Ureter (tissue), 1 donor: ENCODE results near the gene CACYBP. TPM values are rescaled to one million over a fixed set of nuclear protein-coding genes. Genes with fewer than 3 reads are reported as not detected.

Experiments
- DNase-seq: peaks from one replicate; pipeline ENCODE4 v3.0.0-alpha.2; 2020; ENCODE audit warnings: low spot score
- total RNA-seq: library from RNA; stranded (reverse); gene quantifications from one replicate; pipeline ENCODE4 v1.2.4, GENCODE V29; 2023
- donor health status: DM: yes; HTN: yes; CAD: no.

Gene CACYBP
- total RNA-seq, 1 donor from 2014 or later = 54.1 TPM

- no peak for DNase-seq
Measured at GRCh38 chr1:174974711-174975119, 25.0 kb upstream of the CACYBP start.

DNA sequence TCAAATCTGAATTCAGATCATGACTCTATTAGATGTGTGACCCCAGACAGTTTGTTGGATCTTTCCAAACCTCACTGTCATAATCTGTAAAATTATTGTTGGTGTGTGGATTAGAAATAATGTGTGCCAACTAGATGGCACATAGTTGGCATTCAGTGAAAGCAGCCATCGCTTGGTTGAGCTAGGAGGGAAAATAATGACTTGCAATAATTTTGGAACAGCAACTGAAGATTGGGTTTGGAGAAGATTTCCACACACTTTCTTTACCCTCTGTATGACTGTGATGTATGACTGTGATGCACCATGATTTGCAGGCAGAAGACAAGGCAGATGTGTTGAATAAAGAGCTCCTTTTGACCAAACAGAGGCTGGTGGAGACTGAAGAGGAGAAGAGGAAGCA, 24.0 kb upstream of the CACYBP start:
- no peak for DNase-seq

DNA sequence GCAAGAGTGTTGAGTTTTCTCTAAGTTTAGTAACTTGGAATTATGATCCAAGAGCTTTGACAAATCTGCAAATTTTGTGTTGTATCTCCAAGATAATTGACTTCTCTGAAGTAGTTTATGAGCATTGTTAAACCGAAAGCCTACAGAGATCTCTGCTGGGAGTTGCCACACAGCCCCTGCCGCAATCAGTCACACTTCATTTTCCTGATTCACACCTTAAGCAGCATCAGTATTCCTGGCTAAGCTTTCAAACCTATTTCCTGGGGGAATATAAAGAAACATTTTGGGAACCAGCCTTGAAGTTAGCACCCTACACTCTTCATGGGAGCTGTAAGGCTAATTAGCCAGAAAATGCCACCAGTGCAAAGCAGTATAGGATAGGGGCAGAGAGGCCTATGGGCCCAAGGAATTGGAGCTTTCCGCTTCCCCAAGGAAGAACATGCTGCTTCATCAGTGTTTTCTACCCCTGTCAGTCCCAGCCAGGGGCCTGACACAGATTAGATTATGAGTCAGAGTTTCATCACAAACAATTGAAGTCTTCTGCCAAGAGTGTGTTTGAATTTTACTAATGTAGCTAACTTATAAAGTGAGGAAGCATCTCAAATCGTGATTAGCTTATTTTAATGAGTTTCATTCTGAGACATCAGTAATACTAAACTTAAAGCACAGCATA, 23.2 kb upstream of the CACYBP start:
- DNase-seq = no peak

- no peak for DNase-seq
Measured at GRCh38 chr1:174982971-174983689, 16.6 kb upstream of the CACYBP start.

- DNase-seq = no peak
Measured at GRCh38 chr1:174984952-174985351, 14.8 kb upstream of the CACYBP start.

- DNase-seq = no peak
Measured at GRCh38 chr1:174988539-174988938, 11.2 kb upstream of the CACYBP start.

DNA sequence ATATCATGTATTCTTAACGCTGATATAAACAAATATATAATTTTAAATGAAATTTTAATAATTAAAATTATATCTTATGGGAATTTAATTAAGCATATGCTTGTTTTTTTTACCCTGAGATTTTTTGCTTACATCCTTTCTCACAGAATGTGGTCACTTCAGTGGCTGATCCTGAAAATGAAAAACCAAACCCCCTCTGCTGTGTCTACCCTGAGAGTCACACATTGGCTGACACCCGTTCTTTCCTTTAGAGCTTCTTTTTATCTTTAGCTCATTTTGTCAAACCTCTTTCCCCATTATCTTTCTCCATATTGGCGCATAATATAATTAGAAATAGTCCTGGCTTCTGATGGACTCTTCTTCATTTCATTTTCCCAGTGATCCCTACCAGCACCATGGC, 10.8 kb upstream of the CACYBP start:
- no peak for DNase-seq

DNA sequence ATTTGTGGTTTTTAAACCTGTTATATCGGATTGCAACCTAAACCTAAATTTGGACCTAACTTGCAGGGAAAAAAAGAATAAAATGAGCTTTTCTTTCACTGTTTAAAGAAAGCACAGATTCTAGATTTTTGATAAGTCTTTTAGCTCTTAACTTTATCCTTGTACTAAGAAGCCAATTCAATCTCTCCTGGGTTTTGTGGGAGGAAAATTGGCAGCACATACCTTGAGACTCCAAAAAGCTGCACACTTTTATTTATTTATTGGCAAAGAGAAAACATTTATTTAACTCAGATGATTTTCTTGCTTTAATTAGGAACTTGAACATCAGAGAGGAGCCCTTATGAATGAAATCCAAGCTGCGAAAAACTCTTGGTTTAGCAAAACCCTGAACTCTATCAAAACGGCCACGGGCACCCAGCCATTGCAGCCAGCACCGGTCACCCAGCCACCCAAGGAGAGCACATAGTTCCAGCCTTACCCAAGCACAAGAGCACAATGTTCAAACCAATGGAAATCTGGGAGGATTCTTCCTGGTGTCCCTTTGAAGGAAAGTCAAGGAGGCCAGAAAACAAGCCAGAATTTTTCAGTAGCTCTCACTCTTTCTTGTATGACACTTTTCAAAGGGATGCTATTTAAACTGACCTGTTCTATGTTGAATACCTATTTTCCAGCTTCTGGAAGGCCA, 10.1 kb upstream of the CACYBP start:
- DNase-seq = no peak

DNA sequence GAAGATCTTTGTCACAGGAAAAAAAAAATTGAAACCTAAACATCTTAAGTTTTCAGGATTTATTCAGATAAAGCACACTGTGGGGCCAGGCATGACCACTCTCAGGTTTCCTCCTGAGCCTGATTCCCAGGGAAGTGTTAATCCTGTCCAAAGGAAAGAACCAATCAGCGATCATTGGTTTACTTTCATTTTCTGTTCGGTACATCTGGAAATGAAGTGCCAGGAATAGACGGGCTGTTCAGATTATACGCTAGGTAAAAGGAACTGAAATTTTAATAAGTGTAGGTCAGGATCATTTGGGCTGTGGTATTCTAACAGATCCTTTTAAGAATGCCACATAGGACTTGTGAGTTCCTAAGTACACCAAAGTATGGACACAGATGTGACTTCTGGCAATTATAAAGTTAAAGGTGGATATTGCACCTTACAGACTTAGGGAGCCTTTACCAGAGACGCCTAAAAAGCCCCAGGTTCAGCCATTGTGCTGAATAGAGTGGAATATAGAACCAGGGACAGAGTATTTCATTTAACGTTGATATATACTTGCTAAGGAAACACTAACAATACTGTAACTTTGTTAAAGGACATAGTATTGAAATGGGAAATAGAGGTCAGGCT, 9.3 kb upstream of the CACYBP start:
- DNase-seq = no peak

DNA sequence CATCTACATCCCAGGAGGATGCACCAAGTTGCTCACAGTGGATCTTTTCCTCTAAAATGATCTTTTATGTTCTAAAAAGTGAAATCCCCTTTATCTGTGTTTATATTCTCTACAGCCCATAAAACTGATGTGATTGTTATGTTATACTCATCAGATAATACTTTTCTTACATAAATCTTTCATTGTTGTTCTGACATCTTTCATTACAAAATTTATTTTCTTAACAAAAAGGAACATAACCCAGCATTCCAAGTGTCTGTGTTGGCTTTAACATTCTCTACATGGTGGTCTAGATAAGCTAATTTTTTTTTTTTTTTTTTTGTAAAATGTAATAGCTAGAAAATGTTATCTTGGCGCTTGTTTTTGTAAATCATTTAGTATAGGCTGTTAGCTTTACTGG, 8.3 kb upstream of the CACYBP start:
- no peak for DNase-seq

DNA sequence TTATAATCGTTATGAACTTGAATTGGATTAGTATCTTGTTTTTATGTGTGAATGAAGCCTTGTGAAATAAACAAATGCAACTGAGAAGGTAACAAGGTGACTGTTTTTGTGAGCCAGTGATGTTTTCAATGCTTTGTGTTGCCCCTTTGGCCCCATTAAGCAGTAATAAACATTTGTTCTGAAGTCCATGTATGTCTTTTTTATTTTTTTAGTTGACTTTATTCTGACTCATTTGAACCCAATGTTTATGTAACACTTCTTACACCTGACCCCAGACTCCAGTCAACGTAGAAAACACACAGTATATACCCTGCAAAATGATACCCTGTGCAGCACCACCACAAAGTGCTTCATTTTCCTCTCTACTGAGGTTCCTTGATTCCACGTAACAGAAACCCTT, 4.6 kb upstream of the CACYBP start:
- no peak for DNase-seq

DNA sequence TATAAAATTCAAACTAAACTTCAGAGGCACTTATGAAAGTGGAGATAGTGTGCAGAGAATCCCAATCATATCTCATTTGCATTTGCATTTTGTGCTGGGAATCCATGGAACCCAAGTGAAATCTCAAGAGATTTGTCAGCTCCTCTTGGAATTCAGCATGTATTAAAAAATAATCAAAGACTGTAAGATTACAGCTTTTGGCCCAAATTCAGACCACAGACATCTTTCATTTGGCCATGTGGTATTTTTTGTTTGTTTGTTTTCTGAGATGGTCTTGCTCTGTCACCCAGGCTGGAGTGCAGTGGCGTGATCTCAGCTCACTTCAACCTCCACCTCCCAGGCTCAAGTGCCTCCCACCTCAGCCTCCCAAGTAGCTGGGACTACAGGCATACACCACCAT, 3.8 kb upstream of the CACYBP start:
- no peak for DNase-seq

- no peak for DNase-seq
Measured at GRCh38 chr1:174996476-174996875, 3.3 kb upstream of the CACYBP start.

DNA sequence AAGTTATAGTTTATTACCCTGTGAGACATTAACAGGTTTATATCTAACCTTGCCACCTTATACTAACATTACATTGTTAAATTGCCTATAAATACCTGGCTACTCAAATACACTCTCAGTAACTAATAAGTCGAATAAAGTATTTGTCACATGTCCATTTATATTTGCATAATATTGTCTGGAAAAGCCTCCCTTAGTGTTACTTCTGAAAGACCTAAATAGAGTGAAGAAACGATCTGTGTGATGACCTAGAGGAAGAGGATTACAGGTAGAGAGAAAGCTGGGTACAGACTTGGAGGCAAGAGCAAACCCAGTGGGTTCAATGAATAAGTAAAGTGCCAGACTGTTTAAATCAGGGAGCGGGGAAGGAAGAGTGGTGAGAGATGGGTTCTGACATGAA, 2.7 kb upstream of the CACYBP start:
- no peak for DNase-seq

DNA sequence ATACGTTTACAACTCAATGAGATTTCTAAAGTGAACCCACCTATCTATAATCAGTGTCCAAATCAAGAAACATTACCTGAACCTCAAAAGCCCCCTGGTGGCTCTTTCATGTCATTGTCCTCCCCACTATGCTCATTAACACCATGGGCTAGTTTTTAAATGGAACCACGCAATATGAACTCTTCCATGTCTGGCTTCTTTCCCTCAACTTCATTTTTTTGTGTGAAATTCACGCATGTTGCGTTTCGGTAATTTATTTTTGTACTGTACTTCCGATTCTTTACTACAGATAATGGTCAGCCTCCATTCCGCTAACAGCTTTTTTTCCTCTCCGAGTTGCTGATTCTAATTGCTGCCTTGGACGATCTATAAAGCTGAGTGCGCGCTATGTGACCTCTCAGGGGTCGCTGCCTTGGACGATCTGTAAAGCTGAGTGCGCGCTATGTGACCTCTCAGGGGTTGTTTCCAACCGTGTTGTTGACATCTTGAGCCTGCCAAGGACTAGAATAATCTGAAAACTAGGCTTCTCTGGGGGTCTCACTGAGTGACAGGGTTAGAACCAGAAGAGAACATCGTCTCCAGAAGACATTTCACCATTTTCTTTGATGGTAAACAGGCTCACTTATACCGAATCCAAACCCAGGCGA, 1.1 kb upstream of the CACYBP start:
- peak; percentile 50 for DNase-seq

- DNase-seq = peak; percentile 98
Measured at GRCh38 chr1:174999216-174999935, 371 bp upstream of the CACYBP start.

GRCh38 chr1:175000697-175001187, 995 bp downstream of the CACYBP start:
- DNase-seq = no peak

DNA sequence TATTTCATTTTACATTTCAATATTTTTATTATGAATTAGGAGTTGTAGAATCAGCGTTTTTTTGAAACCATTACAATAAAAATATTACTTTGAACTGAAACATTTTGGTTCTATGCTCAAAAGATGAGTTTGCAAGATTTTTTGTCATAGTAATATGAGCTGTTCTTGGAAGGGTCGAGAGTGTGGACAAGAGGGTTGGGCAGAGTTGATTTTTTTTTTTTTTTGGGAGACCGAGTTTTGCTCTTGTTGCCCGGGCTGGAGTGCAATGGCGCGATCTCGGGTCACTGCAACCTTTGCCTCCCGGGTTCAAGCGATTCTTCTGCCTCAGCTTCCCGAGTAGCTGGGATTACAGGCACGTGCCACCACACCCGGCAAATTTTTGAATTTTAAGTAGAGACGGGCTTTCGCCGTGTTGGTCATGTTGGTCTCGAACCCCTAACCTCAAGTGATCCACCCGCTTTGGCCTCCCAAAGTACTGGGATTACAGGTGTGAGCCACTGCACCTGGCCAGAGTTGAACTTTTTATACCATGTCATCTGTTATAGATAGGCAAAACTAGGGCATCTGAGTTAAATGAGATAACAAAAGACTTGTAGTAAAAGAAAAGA, 3.3 kb downstream of the CACYBP start:
- no peak for DNase-seq

DNA sequence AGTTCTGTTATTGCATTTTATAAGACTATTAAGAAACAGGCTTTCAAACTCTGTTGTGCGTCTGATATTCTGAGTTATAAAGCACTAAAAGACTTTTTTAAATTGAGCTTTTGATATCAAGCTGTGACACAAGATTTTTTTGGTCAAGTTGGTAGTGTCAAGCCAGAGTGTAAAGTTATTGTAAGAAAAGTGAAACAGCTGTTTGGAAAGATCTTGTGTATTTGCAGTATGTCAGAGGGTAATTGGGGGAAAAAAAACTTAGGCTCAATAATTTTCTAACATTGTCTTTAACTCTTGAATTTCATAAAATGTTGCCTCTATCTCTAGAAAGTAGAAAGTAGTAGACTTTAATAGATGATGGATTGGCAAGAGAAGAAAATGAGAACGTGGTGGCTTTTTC, 3.8 kb downstream of the CACYBP start:
- no peak for DNase-seq

DNA sequence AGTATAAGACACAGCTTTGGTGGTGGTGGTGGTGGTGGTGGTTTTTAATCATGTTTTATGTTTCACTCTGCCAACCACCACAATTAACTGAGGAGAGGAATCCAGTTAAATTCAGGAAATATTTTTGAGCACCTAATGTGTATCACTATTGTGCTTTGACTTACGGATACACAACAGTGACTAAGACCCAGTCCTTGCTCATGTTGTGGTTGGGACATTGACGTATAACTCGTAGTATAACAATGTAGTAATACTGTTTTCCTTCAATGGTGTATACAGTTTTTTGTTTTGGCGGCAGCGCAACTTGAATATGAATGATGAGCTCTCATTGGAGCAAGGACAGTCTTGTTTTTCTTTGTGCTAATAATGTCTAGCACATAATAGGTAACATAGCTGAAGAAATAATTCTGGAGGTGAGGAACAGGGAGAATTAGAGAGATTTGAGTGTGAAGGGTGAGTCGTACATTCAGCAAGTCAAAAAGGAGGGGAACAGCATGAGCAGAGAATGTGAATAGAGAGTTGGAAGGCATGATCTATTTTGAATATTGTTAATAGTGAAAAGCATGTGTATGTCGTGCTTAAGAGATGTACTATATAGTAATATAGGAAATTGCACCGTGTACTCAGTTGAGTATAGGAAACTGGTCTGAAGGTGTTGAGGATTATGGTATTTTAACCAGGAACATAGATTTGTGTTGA, 5.5 kb downstream of the CACYBP start:
- DNase-seq = no peak
